ENCODE measurements around the gene YY1.

The YY1 gene

GRCh38 chr14:100236881-100237280 lies 2.1 kb upstream of the YY1 start:
- no peak overlapping the region for H2AFZ ChIP-seq (ENCODE audit: low read depth, low read length)
- peak overlapping the region; percentile 62 to 76; a peak in 3 of 4 replicates for H3K4me3 ChIP-seq (ENCODE audit: low read depth in 1 of 2, low read length in 2 of 2)
- TF ChIP-seq EZH2 (IDR thresholded peaks at IDR 0.05; ENCODE audit: borderline replicate concordance, low read depth, low read length, severe bottlenecking), result no peak
- TF ChIP-seq CTCF (IDR thresholded peaks at IDR 0.05; ENCODE audit: borderline replicate concordance, extremely low read depth, low read length, poor library complexity, severe bottlenecking), result no peak
- H3K79me2 ChIP-seq (ENCODE audit: insufficient read depth, low read length), result peaks cover 91% of the 10 kb centered on the region
- no peaks in the 10 kb centered on the region for H3K27me3 ChIP-seq (ENCODE audit: insufficient read depth, low read length, poor library complexity)
- no peak for DNase-seq
- no peak for ATAC-seq (ENCODE audit: insufficient read depth, low read depth)
- peaks cover 44% of the 10 kb centered on the region for H3K36me3 ChIP-seq (ENCODE audit: insufficient read depth, low read length)
- H3K4me2 ChIP-seq (ENCODE audit: insufficient read depth, low read length), result peak overlapping the region; percentile 74
- no peaks in the 10 kb centered on the region for H3K9me3 ChIP-seq (ENCODE audit: insufficient read depth, low read length, severe bottlenecking)
- H3K4me1 ChIP-seq (ENCODE audit: insufficient read depth, low read length), result peaks cover 40% of the 10 kb centered on the region
- peaks cover 52% of the 10 kb centered on the region for H4K20me1 ChIP-seq (ENCODE audit: insufficient read depth, low read length)
- H3K27ac ChIP-seq (ENCODE audit: low read length), result peak overlapping the region; percentile 99; the same call in 1 of the 2 replicates
- H3K9ac ChIP-seq (ENCODE audit: low read depth, low read length), result peak overlapping the region; percentile 99

GRCh38 chr14:100237735-100238418 lies 1.1 kb upstream of the YY1 start:
- Histone ChIP-seq H3K36me3 (ENCODE audit: insufficient read depth, low read length) (peaks cover 52% of the 10 kb centered on the region), H3K79me2 (ENCODE audit: insufficient read depth, low read length) (peaks cover 91% of the 10 kb centered on the region), H3K4me1 (ENCODE audit: insufficient read depth, low read length) (peaks cover 49% of the 10 kb centered on the region), H3K27ac (ENCODE audit: low read length) (peak overlapping the region; percentile 99), H3K27me3 (ENCODE audit: insufficient read depth, low read length, poor library complexity) (no peaks in the 10 kb centered on the region), H3K4me3 (ENCODE audit: low read depth in 1 of 2, low read length in 2 of 2) (peak overlapping the region; percentile 62 to 76; a peak in 3 of 4 replicates), H3K9me3 (ENCODE audit: insufficient read depth, low read length, severe bottlenecking) (no peaks in the 10 kb centered on the region), H3K9ac (ENCODE audit: low read depth, low read length) (peak overlapping the region; percentile 99), H2AFZ (ENCODE audit: low read depth, low read length) (peak overlapping the region; percentile 75), H3K4me2 (ENCODE audit: insufficient read depth, low read length) (peak overlapping the region; percentile 74), H4K20me1 (ENCODE audit: insufficient read depth, low read length) (peaks cover 58% of the 10 kb centered on the region)
- ATAC-seq (ENCODE audit: insufficient read depth, low read depth), result peak; percentile 21
- peak; percentile 73 for DNase-seq
- TF ChIP-seq CTCF (IDR thresholded peaks at IDR 0.05; ENCODE audit: borderline replicate concordance, extremely low read depth, low read length, poor library complexity, severe bottlenecking), result no peak
- TF ChIP-seq EZH2 (IDR thresholded peaks at IDR 0.05; ENCODE audit: borderline replicate concordance, low read depth, low read length, severe bottlenecking), result no peak

GRCh38 chr14:100239211-100239839 lies 381 bp downstream of the YY1 start:
- H2AFZ ChIP-seq (ENCODE audit: low read depth, low read length), result peak overlapping the region; percentile 71
- ATAC-seq (ENCODE audit: insufficient read depth, low read depth), result no peak
- TF ChIP-seq EZH2 (IDR thresholded peaks at IDR 0.05; ENCODE audit: borderline replicate concordance, low read depth, low read length, severe bottlenecking) (no peak), CTCF (IDR thresholded peaks at IDR 0.05; ENCODE audit: borderline replicate concordance, extremely low read depth, low read length, poor library complexity, severe bottlenecking) (no peak)
- H3K4me3 ChIP-seq (ENCODE audit: low read depth in 1 of 2, low read length in 2 of 2), result peak overlapping the region; percentile 96 to 99
- no peaks in the 10 kb centered on the region for H3K27me3 ChIP-seq (ENCODE audit: insufficient read depth, low read length, poor library complexity)
- peaks cover 91% of the 10 kb centered on the region for H3K79me2 ChIP-seq (ENCODE audit: insufficient read depth, low read length)
- peaks cover 52% of the 10 kb centered on the region for H3K36me3 ChIP-seq (ENCODE audit: insufficient read depth, low read length)
- peak overlapping the region; percentile 74 for H3K4me2 ChIP-seq (ENCODE audit: insufficient read depth, low read length)
- H3K27ac ChIP-seq (ENCODE audit: low read length), result peak overlapping the region; percentile 96
- peak; percentile 34 for DNase-seq
- H3K9me3 ChIP-seq (ENCODE audit: insufficient read depth, low read length, severe bottlenecking), result no peaks in the 10 kb centered on the region
- H3K4me1 ChIP-seq (ENCODE audit: insufficient read depth, low read length), result peaks cover 57% of the 10 kb centered on the region
- H4K20me1 ChIP-seq (ENCODE audit: insufficient read depth, low read length), result peaks cover 69% of the 10 kb centered on the region
- H3K9ac ChIP-seq (ENCODE audit: low read depth, low read length), result peak overlapping the region; percentile 99
